Prostate gland (tissue), 2 donors: Measurements from ENCODE around the gene KDM4F. TPM values are rescaled to one million over a fixed set of nuclear protein-coding genes. Genes with fewer than 3 reads are reported as not detected.
"Not testable (repeated sequence)": the region's sequence is repeated elsewhere in the genome, so short reads cannot be mapped to it uniquely, and the experiment has no call there.

ENCODE experiments used
- DNase-seq: peaks from one replicate; pipeline ENCODE4 v3.0.0-alpha.2; 2019; ENCODE audit warnings: low spot score
- H3K27ac ChIP-seq, 2 donors: fragments of 200-600 bp; sonication (generic); 2 replicates each; pipeline ENCODE4 v1.5.1; 2017 to 2019
- H3K27me3 ChIP-seq: fragments of 200-600 bp; sonication (generic); replicated peaks from 2 replicates; pipeline ENCODE4 v1.5.1; 2019; ENCODE audit not compliant: insufficient read depth
- H3K36me3 ChIP-seq, 2 donors: fragments of 200-600 bp; sonication (generic); 1 replicate in 1 of 2; 2 replicates in 1 of 2; pipeline versions ENCODE4 v1.5.1 to v1.8.1; 2017 to 2019
- H3K4me1 ChIP-seq: fragments of 200-600 bp; sonication (generic); replicated peaks from 2 replicates; pipeline ENCODE4 v1.5.1; 2019
- H3K4me3 ChIP-seq, 2 donors: fragments of 200-600 bp; sonication (generic); 2 replicates each; pipeline ENCODE4 v1.5.1; 2017 to 2019
- H3K9me3 ChIP-seq: fragments of 200-600 bp; sonication (generic); 2 replicates; pipeline ENCODE4 v1.5.1; 2017
- CTCF ChIP-seq, 4 experiments: fragments of 200-600 bp in 2 of 4; fragments of 450-650 bp in 2 of 4; sonication (generic) in 2 of 4; IDR thresholded peaks; 1 replicate in 3 of 4; 2 replicates in 1 of 4; pipeline ENCODE4 v1.5.1; 2016 to 2019; ENCODE audit warnings: antibody characterized with exemption in 4 of 4, mild to moderate bottlenecking in 2 of 4, moderate library complexity in 2 of 4
- POLR2A ChIP-seq: fragments of 450-650 bp; IDR thresholded peaks from one replicate; pipeline ENCODE4 v1.6.1; 2016; ENCODE audit warnings: antibody characterized with exemption, mild to moderate bottlenecking
- POLR2AphosphoS5 ChIP-seq: sonication (generic); formaldehyde crosslinking; IDR thresholded peaks from one replicate; pipeline ENCODE4 v1.6.1; 2017; ENCODE audit warnings: antibody characterized with exemption
- WGBS: methylation state at CpG from one replicate; pipeline ENCODE4 v1.1.5; 2018; 5-methylcytosine and 5-hydroxymethylcytosine counted together
- intact Hi-C: fragments of 100-400 bp; cut with DNase I; formaldehyde crosslinking; loops from one replicate; pipeline ENCODE4 v1.14.2; 2022
- total RNA-seq, 2 donors: library from RNA; depleted of rRNA; stranded (reverse); fragments of >200 nt; gene quantifications; one replicate each; pipeline ENCODE4 v1.1.0, GENCODE V29; 2016

Gene KDM4F
- total RNA-seq, 2 donors from 2014 or later = not detected

DNA sequence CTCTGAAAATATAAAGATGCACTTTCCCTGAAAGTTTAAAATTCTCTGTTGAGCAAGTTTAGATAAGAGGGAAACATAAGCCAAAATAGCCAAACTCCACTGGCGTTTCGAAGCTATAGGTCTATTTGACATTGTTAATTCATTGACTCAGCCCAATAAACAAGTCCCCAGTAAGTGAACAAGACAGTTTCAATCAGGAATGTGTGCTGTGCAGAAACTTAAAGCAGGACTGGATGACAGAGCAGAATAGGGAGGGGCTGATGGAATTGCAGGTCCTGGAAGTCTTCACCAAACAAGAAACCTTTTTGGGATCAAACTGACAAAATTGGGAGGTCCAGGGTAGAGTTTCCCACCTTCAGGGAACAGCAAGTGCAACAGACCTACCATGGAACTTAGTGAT lies 33.1 kb upstream of the KDM4F start:
- 34% methylated on average over 2 of the region's 2 CpGs for WGBS
- Histone ChIP-seq H3K4me1 (no peaks in the 10 kb centered on the region), H3K27me3 (no peaks in the 10 kb centered on the region), H3K27ac (no peak overlapping the region), H3K4me3 (no peak overlapping the region), H3K9me3 (no peaks in the 10 kb centered on the region), H3K36me3 (no peaks in the 10 kb centered on the region)
- DNase-seq = no peak
- intact Hi-C loops = no loop called here
- TF ChIP-seq POLR2AphosphoS5 (no peak), POLR2A (no peak), CTCF (IDR thresholded peaks at IDR 0.05) (no peak)

GRCh38 chr11:95021468-95021867 lies 27.8 kb upstream of the KDM4F start:
- H3K27ac ChIP-seq, DNase-seq, H3K4me1 ChIP-seq, H3K9me3 ChIP-seq, H3K27me3 ChIP-seq, H3K4me3 ChIP-seq, H3K36me3 ChIP-seq, intact Hi-C loops: not testable (repeated sequence)
- WGBS = 95% methylated on average over 5 of the region's 5 CpGs

GRCh38 chr11:95024958-95025357 lies 24.3 kb upstream of the KDM4F start, which contains the start of gene KDM4E:
Gene KDM4E, plus strand, starts transcription at chr11:95025258. Its CDS starts 300 bp downstream, at chr11:95025558.
- Histone ChIP-seq H3K27ac (no peak within 1 kb of the TSS), H3K9me3 (no peaks in the 10 kb centered on the region), H3K4me3 (no peak within 1 kb of the TSS), H3K4me1 (no peaks in the 10 kb centered on the region), H3K27me3 (no peaks in the 10 kb centered on the region), H3K36me3 (no peaks in the 10 kb centered on the region)
- DNase-seq = no peak
- WGBS = 98% methylated on average over 1 of the region's 1 CpG
- TF ChIP-seq POLR2AphosphoS5 (no peak), CTCF (IDR thresholded peaks at IDR 0.05) (no peak), POLR2A (no peak)
- intact Hi-C loops = no loop called here

- H3K9me3 ChIP-seq, H3K4me3 ChIP-seq, intact Hi-C loops, H3K27me3 ChIP-seq, DNase-seq, H3K27ac ChIP-seq, H3K36me3 ChIP-seq, H3K4me1 ChIP-seq: not testable (repeated sequence)
- 61% methylated on average over 6 of the region's 9 CpGs for WGBS
Measured at GRCh38 chr11:95025594-95025993, 23.6 kb upstream of the KDM4F start.

DNA sequence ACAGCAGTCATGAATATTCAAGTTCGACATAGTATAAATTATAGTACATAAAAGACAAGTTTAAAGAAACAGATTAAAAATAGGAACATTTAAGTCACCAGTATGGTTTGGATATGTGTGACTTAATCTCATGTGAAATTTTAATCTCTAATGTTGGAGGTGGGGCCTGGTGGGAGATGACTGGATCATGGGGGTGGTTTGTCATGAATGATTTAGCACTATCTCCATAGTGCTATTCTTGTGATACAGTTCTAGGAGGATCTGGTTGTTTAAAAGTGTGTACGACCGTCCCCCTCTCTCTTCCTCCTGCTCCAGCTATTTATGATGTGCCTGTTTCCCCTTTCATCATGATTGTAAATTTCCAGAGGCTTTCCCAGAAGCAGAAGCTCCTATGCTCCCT lies 20.9 kb upstream of the KDM4F start:
- Histone ChIP-seq H3K36me3 (no peaks in the 10 kb centered on the region), H3K9me3 (no peaks in the 10 kb centered on the region), H3K27ac (no peak overlapping the region), H3K27me3 (no peaks in the 10 kb centered on the region), H3K4me3 (no peak overlapping the region), H3K4me1 (no peaks in the 10 kb centered on the region)
- intact Hi-C loops = no loop called here
- 65% methylated on average over 3 of the region's 3 CpGs for WGBS
- no peak for DNase-seq
- TF ChIP-seq CTCF (IDR thresholded peaks at IDR 0.05) (no peak), POLR2A (no peak), POLR2AphosphoS5 (no peak)

DNA sequence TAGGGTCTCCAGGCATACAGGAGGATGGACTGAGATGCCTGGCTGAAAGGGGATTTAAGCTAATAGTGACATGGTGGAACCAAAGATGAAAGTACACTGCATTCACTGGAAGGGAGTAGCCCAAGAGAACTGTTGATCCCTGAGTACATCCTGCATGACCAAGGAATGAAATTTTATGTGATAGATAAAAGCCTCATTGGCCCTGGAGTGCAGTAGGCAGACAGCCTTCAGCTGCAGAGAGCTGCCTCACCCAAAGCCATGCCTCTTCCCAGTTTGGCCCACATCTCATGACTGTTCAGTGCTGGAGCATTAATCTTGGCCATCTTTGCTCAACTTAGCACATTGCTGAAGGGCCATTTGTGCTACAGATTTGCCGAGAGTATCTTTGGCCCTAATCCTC lies 16.2 kb upstream of the KDM4F start:
- Histone ChIP-seq H3K4me3 (no peak overlapping the region), H3K4me1 (no peaks in the 10 kb centered on the region), H3K27me3 (no peaks in the 10 kb centered on the region), H3K36me3 (no peaks in the 10 kb centered on the region), H3K27ac (no peak overlapping the region), H3K9me3 (no peaks in the 10 kb centered on the region)
- no peak for DNase-seq
- intact Hi-C loops = no loop called here
- WGBS = 76% methylated on average over 1 of the region's 1 CpG
- TF ChIP-seq POLR2AphosphoS5 (no peak), CTCF (IDR thresholded peaks at IDR 0.05) (no peak), POLR2A (no peak)
